GM12874 (cell line): Measurements from ENCODE around the gene KPNA1.

Experiments
- TF ChIP-seq, protein P1 (sequence below): IDR thresholded peaks from 2 replicates; pipeline ENCODE4 v1.5.1; 2011; ENCODE audit warnings: low read depth, mild to moderate bottlenecking, control low read depth, low read length, moderate library complexity; ENCODE audit not compliant: insufficient read depth

KPNA1 gene

GRCh38 chr3:122410639-122411038 is 104.1 kb downstream of the KPNA1 start:
- TF ChIP-seq, protein P1, sequence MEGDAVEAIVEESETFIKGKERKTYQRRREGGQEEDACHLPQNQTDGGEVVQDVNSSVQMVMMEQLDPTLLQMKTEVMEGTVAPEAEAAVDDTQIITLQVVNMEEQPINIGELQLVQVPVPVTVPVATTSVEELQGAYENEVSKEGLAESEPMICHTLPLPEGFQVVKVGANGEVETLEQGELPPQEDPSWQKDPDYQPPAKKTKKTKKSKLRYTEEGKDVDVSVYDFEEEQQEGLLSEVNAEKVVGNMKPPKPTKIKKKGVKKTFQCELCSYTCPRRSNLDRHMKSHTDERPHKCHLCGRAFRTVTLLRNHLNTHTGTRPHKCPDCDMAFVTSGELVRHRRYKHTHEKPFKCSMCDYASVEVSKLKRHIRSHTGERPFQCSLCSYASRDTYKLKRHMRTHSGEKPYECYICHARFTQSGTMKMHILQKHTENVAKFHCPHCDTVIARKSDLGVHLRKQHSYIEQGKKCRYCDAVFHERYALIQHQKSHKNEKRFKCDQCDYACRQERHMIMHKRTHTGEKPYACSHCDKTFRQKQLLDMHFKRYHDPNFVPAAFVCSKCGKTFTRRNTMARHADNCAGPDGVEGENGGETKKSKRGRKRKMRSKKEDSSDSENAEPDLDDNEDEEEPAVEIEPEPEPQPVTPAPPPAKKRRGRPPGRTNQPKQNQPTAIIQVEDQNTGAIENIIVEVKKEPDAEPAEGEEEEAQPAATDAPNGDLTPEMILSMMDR = no peak

- TF ChIP-seq, protein P1 = no peak
Observed at GRCh38 chr3:122410111-122410510, 104.6 kb downstream of the KPNA1 start.

DNA sequence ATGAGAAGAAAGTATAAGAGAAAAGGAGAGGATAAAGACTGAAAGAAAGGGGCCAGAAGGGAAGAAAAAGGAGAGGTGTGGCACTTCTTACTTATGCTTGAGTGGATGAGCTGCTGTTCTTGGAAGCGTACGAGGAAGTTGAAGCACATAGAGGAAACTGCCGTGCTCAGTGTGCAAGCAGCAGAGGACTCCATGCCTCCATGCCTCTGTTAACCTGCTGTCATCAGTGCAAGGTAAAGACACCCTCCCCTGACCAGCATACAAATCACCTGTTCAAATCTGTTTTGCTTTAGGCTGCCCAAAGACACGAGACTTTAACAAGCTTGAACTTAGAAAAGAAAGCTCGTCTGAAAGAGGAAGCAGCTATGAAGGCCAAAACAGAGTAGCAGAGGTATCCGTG is 105.3 kb downstream of the KPNA1 start:
- TF ChIP-seq, protein P1 = no peak

DNA sequence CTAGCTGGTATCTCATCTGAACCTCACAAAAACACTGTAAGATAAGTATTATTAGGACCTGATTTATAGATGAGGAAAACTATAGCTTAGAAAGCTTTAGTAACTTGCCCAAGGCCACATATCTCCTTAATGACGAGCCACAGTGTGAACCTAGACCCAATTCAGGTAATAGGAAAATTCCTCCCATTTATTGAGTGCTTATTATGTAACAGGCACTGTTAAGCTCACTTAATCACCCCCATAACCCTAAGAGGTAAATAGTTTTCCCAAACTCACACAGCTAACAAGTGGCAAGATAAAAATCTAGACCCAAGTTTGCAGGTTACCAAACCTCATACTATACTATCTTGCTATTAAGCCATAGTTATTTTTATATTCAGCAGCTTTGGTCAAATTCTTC is 106.8 kb downstream of the KPNA1 start:
- TF ChIP-seq, protein P1 = no peak

GRCh38 chr3:122406198-122406597 is 108.5 kb downstream of the KPNA1 start:
- TF ChIP-seq, protein P1 = no peak

DNA sequence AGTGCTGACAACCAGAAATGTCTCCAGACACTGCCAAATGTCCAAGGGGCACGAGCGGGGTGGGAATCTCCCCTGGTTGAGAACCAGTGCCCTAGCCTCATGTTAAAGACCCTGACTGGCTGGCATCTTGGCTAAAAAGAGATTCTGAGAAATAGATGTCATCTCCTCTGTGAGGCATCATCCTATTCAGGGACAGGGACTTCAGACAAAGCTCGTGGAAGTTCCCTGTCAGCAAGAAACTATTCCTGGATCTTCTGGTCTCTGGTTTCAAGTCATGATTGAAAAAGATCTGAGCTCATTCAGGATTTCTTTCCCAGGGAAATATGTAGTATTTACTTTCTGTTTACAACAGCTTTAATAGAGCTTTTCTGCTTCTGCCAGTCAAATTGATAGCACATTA is 109.7 kb downstream of the KPNA1 start:
- TF ChIP-seq, protein P1 = no peak

DNA sequence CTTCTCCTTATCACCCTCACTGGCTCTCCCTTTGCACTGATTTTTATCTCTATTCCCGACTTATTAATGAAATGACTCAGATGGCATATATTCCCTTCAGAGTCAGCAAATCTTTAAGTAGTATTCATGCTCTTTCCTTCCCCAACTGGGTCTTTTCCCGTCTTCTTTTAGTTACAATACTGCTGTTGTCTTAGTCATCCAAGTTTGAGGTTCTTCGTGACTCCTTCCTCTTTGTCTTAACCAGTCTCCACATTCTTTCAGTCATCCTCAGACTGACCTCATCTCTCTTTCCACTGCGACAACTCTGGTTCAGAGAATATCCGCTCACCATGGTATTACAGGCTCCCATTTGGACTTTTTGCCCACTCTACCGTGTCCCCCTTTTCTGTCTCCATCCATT is 111.2 kb downstream of the KPNA1 start:
- TF ChIP-seq, protein P1 = no peak

GRCh38 chr3:122398920-122399319 is 115.8 kb downstream of the KPNA1 start:
- TF ChIP-seq, protein P1 = no peak
